Measurements from ENCODE around the gene ZBTB49.
"Not testable (repeated sequence)": the region's sequence is repeated elsewhere in the genome, so short reads cannot be mapped to it uniquely, and the experiment has no call there.

ZBTB49 gene

DNA sequence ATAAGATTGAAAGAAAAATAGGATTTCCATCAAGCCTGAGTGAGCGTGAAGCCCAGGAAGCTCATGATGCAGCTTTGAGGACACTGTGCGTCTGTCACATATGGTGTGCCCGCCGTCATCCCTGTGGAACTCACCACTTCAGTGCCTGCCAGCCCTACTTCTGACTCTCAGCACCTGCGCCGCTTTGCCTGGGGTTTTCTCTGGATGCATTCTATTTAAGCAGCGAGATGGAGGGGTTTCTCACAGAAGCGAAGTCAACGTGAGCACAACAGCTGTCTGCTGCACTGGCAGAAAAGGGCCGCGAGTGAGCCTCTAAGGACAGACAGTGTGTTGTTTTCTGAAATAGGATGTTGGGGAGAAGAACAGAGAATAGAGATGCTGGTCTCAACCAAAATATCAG is 35.9 kb upstream of the ZBTB49 start:
- no peak for TF ChIP-seq CTCF (conservative IDR thresholded peaks at IDR 0.05)
- no peak overlapping the region for H3K27ac ChIP-seq

- no peak overlapping the region for H3K27ac ChIP-seq
- TF ChIP-seq CTCF (conservative IDR thresholded peaks at IDR 0.05), result no peak
These were observed 35.4 kb upstream of the ZBTB49 start for GRCh38 chr4:4254666-4255065.

DNA sequence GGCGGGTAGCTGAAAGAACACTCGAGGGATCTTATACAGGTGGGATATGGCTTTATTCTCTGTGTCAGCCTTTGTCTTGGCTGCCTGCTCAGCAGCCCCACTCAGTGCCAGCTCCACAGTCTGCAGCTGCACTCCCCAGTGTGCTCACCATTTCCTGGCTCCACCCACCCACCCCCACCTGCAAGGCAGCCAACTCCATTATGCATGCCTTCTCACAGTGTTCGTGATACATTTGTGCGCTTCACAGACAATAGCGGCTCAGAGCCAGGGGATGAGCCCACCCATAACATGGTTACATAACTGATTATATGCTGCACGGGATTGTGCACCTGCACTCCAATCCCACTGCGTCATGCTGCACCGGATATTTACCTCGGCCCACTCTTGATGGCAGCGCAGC is 33.3 kb upstream of the ZBTB49 start:
- no peak for TF ChIP-seq CTCF (conservative IDR thresholded peaks at IDR 0.05)
- no peak overlapping the region for H3K27ac ChIP-seq

- not testable (repeated sequence) for H3K27ac ChIP-seq
These were observed 32.3 kb upstream of the ZBTB49 start for GRCh38 chr4:4257705-4258104.

DNA sequence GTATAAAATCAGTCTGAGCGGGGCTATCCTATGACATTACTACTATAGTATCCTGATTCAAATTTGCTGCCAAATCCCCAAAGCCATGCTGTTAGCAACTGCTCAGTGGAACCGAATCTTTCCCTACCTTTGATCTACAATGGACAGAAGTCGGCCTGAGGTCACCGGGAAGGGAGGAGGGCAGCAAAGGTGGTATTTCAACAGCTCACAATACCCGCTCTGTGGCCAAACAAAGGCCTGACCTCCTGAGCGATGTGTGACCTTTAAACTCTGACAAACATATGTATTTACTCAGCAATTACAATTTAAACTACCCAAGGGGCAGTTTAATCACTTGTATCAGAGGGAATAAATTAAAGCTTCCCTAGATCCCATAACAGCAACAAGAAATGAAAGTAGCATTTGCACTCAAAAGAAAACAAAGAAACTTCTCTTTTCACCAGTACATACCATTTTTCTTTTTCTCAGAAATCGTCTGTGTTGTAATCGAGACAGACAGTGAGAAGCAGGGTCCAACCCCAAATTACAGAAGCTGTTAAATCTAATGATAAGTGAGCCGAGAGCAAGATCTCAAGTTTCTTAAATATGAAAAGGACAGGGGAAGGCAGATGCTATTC is 30.5 kb upstream of the ZBTB49 start:
- no peak overlapping the region for H3K27ac ChIP-seq
- no peak for TF ChIP-seq CTCF (conservative IDR thresholded peaks at IDR 0.05)

GRCh38 chr4:4260185-4260751 is 29.8 kb upstream of the ZBTB49 start:
- peak; percentile 59 for TF ChIP-seq CTCF (conservative IDR thresholded peaks at IDR 0.05)
- no peak overlapping the region for H3K27ac ChIP-seq

DNA sequence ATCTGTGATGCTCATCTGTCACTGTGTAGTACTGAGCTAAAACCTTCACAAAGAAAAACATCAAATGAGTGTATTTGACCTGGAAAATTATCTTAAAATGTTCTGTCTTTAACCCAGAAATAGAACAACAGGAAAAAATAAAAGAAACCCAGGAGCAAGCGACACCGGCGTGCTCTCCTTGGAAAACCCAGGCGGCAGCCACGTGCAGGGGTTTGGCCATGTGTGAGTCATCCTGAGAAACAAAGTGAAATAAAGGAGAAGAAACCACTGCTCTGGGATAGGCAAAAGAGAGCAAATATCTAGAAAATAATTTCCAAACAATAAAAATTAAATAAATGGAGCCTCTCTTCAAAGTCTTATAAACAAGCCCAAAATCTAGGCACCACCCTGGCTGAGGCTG is 22.1 kb upstream of the ZBTB49 start:
- H3K27ac ChIP-seq, result no peak overlapping the region
- TF ChIP-seq CTCF (conservative IDR thresholded peaks at IDR 0.05), result no peak

DNA sequence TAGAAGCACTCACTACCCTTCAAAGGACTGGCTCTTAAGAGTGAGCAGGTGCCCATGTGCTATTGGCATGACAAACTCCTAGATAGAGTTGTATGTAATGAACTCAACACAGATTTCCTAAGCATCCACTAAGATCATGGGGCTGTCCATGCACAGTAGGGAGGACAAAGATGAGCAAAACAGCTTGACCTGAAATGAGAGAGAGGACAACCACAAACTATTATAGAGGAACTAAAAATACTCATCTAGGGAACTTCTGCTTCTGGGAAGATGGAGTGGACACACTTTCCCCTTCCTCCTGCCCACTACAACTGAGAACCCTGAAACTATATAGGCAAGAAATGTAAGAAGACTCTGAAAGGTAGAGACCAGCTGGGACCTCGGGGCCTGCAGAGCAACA is 21.3 kb upstream of the ZBTB49 start:
- H3K27ac ChIP-seq, result no peak overlapping the region
- no peak for TF ChIP-seq CTCF (conservative IDR thresholded peaks at IDR 0.05)

Data from VCaP (cell line).